Skeletal muscle tissue (tissue), 4 donors: ENCODE measurements around the gene ZNF639. TPM values are rescaled to one million over a fixed set of nuclear protein-coding genes. Genes with fewer than 3 reads are reported as not detected.

Experiments used
- H3K27ac ChIP-seq: one replicate; pipeline ENCODE4 v1.7.0; 2013; ENCODE audit warnings: mild to moderate bottlenecking, low read depth, low read length, inconsistent platforms
- H3K27me3 ChIP-seq, 3 donors: one replicate each; pipeline ENCODE4 v1.7.0; 2013; ENCODE audit warnings: low read length in 3 of 3; ENCODE audit not compliant: control insufficient read depth in 3 of 3, insufficient read depth in 3 of 3
- H3K36me3 ChIP-seq, 3 donors: one replicate each; pipeline ENCODE4 v1.7.0; 2013; ENCODE audit warnings: low read length in 3 of 3; ENCODE audit not compliant: control insufficient read depth in 3 of 3, insufficient read depth in 3 of 3
- H3K4me1 ChIP-seq, 3 donors: one replicate each; pipeline ENCODE4 v1.7.0; 2013; ENCODE audit warnings: low read length in 3 of 3, mild to moderate bottlenecking in 3 of 3; ENCODE audit not compliant: control insufficient read depth in 3 of 3, insufficient read depth in 3 of 3
- H3K4me3 ChIP-seq, 3 donors: one replicate each; pipeline ENCODE4 v1.7.0; 2013; ENCODE audit warnings: low read length in 3 of 3
- H3K9ac ChIP-seq, 3 donors: one replicate each; pipeline ENCODE4 v1.7.0; 2013; ENCODE audit warnings: low read length in 3 of 3, mild to moderate bottlenecking in 3 of 3, moderate library complexity in 2 of 3, low read depth in 1 of 3
- H3K9me3 ChIP-seq, 3 donors: one replicate each; pipeline ENCODE4 v1.7.0; 2013; ENCODE audit warnings: low read length in 3 of 3; ENCODE audit not compliant: control insufficient read depth in 3 of 3
- total RNA-seq: library from RNA; depleted of rRNA; stranded (reverse); fragments of >200 nt; gene quantifications from one replicate; pipeline ENCODE4 v1.2.3, GENCODE V29; 2014
- donor health status: Osteomylitis.

ZNF639 gene
- total RNA-seq, 1 donor from 2014 or later: 44.9 TPM

DNA sequence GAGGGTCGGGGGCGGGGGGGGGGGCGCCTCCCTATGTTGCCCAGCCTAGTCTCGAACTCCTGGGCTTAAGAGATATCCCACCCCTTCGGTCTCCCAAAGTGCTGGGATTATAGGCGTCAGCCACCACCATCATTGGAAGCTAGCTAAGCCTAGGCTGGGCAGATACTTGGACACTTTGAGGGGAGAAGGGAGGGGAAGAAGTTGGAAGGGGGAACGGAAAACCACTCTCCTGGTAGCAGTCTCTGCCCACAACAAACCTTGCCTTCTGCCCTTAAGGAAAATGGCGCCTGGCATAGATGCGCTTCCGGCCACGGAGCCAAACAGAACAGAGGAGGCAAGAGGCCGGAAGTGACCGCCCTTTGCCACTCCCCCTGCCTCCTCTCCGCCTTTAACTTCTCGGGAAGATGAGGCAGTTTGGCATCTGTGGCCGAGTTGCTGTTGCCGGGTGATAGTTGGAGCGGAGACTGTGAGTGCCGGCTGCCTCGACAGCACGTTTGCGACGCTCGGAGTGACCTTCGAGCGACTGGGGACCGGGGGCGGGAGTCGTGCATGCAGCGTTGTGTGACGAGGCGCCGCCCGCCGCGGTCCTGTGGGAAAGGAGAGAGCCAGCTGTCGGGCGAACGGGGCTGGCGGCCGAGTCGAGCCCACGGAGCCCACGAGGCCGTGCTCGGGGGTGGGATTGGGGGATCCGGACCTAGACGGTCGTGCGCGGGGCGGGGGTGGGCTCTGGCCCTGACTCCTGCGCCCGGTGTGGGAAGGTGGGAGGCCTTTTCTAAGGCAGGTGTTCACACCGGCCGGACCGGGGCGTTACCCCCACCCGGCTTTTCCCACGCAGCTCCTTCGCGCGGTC lies 24.7 kb downstream of the ZNF639 start, which contains the start of gene MFN1:
Gene MFN1, plus strand, starts transcription at position 365 of the 850 bp plus-strand sequence. CDS start 1,143 bp downstream, outside the sequence.
- Histone ChIP-seq H3K4me3 (peak within 1 kb of the TSS; percentile 92 to 98 (median 96)), H3K9me3 (no peaks in the 10 kb centered on the region), H3K9ac (peak within 1 kb of the TSS; percentile 81 to 88 (median 84)), H3K27me3 (no peaks in the 10 kb centered on the region), H3K36me3 (peaks cover 2 to 26% (median 13%) of the 10 kb centered on the region in 3 donors), H3K4me1 (peaks cover 0 to 11% (median 6%) of the 10 kb centered on the region in 3 donors), H3K27ac (peak within 1 kb of the TSS; percentile 75)

DNA sequence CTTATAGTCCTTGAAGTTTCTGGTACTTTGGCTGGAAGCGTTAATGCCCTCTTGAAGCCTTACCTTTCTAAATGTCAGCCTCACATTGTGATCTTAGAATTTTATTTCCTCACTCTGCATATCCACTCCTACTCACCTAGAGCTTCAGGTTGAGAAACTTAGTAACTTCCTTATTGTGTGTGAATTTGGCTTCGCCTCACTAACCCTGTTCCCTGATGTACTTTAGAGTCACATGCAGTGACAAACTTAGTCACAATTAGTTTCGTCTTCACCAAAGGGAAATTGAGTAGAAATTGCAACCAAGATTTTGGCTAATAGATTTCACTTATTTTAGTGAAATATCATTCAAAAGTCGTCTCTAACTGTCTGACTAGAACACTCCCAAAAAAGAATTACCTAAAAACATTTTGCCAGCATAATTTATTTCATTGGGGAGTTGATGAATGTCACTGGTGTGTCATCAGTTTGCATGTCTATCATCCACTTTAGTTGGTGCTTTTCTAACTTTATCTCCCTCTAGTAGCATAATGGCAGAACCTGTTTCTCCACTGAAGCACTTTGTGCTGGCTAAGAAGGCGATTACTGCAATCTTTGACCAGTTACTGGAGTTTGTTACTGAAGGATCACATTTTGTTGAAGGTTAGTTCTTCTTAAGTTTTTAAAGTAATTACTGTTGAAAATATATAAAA lies 25.6 kb downstream of the ZNF639 start:
- H3K36me3 ChIP-seq: peaks cover 4 to 28% (median 15%) of the 10 kb centered on the region in 3 donors
- H3K4me3 ChIP-seq: peak overlapping the region; percentile 92 to 98 (median 96)
- H3K9me3 ChIP-seq: no peaks in the 10 kb centered on the region
- H3K27me3 ChIP-seq: no peaks in the 10 kb centered on the region
- H3K27ac ChIP-seq: peak overlapping the region; percentile 75
- peaks cover 0 to 11% (median 6%) of the 10 kb centered on the region in 3 donors for H3K4me1 ChIP-seq
- H3K9ac ChIP-seq: peak overlapping the region; percentile 81 to 88 (median 84)

DNA sequence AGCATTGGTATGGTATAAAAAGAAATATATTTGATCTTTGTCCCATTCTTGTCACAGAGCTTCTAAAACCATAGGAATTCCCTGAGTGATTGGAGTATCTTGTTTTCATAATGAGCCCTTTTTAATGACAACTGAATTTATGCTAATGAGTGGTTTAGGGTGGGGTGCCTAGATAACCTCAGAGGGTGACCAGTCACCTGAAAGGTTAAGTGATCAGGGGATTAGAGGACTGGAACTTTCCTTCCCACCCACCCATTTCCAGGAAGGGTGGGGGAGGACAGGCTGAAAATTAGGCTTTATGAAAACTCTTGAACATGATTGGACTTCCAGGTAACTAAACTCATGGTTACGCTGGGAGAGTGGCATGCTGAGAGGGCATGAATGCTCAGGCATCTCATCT lies 33.2 kb downstream of the ZNF639 start:
- no peaks in the 10 kb centered on the region for H3K4me1 ChIP-seq
- peaks cover 23 to 54% (median 47%) of the 10 kb centered on the region in 3 donors for H3K36me3 ChIP-seq
- H3K9ac ChIP-seq: no peak overlapping the region
- no peaks in the 10 kb centered on the region for H3K27me3 ChIP-seq
- no peaks in the 10 kb centered on the region for H3K9me3 ChIP-seq
- no peak overlapping the region for H3K4me3 ChIP-seq
- H3K27ac ChIP-seq: no peak overlapping the region

DNA sequence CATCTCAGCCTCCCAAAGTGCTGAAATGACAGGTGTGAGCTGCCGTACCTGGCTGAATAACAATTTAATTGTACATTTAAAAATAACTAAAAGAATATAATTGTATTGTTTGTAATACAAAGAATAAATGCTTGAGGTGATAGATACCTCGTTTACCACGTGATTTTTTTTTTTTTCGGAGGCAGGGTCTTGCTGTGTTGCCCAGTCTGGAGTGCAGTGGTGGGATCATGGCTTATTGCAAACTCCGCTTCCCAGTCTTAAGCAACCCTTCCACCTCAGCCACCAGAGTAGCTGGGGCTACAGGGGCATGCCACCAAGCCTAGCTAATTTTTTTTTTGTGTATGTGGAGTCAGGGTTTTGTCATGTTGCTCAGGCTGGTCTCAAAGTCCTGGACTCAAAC lies 40.5 kb downstream of the ZNF639 start:
- Histone ChIP-seq H3K9ac (no peak overlapping the region), H3K9me3 (no peaks in the 10 kb centered on the region), H3K36me3 (peaks cover 20 to 62% (median 48%) of the 10 kb centered on the region in 3 donors), H3K4me3 (no peak overlapping the region), H3K27ac (no peak overlapping the region), H3K27me3 (no peaks in the 10 kb centered on the region), H3K4me1 (no peaks in the 10 kb centered on the region)

GRCh38 chr3:179369621-179370020 lies 46.8 kb downstream of the ZNF639 start:
- Histone ChIP-seq H3K9me3 (no peaks in the 10 kb centered on the region), H3K36me3 (peaks cover 14 to 33% (median 30%) of the 10 kb centered on the region in 3 donors), H3K27ac (no peak overlapping the region), H3K4me1 (no peaks in the 10 kb centered on the region), H3K9ac (no peak overlapping the region), H3K27me3 (no peaks in the 10 kb centered on the region), H3K4me3 (no peak overlapping the region)

DNA sequence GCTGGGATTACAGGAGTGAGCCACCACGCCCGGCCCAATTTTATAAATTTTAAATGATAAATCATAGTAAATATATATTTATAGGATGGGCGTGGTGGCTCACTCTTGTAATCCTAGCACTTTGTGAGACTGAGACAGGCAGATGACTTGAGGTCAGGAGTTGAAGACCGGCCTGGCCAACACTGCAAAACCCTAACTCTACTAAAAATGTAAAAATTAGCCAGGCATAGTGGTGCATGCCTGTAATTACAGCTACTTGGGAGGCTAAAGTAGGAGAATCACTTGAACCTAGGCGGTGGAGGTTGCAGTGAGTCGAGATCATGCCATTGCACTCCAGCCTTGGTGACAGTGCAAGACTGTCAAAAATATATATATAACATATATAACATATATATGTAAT lies 51.1 kb downstream of the ZNF639 start:
- H3K9ac ChIP-seq: no peak overlapping the region
- peaks cover 13 to 25% (median 25%) of the 10 kb centered on the region in 3 donors for H3K36me3 ChIP-seq
- H3K4me3 ChIP-seq: no peak overlapping the region
- H3K4me1 ChIP-seq: no peaks in the 10 kb centered on the region
- H3K9me3 ChIP-seq: no peaks in the 10 kb centered on the region
- H3K27ac ChIP-seq: no peak overlapping the region
- no peaks in the 10 kb centered on the region for H3K27me3 ChIP-seq

DNA sequence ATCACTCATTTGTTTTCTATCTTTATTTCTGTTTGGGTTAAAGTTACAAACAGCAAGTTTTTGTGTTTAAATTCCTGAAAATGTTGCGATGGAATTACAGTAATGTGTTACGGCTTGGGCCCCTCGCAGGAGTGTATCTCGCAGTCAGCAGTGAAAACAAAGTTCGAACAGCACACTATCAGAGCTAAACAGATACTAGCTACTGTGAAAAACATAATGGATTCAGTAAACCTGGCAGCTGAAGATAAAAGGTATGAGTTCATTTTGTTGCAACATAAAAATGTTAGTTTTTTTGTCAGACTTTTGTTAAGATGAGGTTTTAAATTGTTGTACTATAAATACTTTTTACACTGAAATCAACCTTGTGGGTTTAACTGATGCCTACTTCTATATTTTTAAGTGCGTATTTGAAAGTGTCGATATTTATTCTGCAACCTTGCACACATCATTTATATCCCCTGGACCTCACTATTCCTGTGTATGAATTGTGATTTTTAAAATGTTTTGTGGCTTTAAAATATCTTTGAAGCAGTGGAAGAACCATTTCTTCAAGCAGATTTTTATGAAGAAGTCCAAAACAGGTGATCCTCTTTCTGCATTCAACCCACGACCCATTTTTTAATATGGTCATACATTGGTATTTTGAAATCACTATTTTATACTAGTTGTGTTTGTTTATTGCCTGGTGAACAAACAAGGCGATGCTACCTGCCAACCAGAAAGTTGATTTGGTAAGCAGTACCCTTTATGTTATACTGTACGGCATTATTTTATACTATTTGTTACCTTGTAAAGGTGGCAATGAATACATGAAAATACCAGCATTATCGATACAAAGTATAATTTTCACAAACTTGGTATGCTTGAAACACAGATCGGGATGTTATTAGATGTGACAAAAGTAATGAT lies 52.5 kb downstream of the ZNF639 start:
- Histone ChIP-seq H3K36me3 (peaks cover 12 to 30% (median 19%) of the 10 kb centered on the region in 3 donors), H3K27me3 (no peaks in the 10 kb centered on the region), H3K9ac (no peak overlapping the region), H3K4me1 (no peaks in the 10 kb centered on the region), H3K4me3 (no peak overlapping the region), H3K9me3 (no peaks in the 10 kb centered on the region), H3K27ac (no peak overlapping the region)

DNA sequence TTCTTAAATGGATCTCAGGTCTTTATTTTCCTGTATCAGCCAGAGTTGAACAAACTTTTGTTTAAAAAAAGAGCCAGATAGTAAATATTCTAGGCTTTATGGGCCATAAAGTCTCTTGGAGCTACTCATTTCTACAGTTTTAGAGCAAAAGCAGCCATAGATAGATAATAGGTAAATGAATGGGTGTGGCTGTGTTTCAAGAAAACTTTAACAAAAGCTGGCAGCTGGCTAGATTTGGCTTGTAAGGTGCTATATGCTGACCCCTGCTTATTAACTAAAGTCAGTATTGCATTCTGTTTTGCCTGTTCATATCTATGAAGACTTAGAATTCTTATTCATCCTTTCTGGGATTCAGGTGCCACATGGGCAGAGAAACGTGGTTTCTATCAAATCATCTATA lies 53.6 kb downstream of the ZNF639 start:
- peaks cover 11 to 38% (median 30%) of the 10 kb centered on the region in 3 donors for H3K36me3 ChIP-seq
- H3K4me3 ChIP-seq: no peak overlapping the region
- H3K27me3 ChIP-seq: no peaks in the 10 kb centered on the region
- H3K4me1 ChIP-seq: no peaks in the 10 kb centered on the region
- H3K9me3 ChIP-seq: no peaks in the 10 kb centered on the region
- H3K27ac ChIP-seq: no peak overlapping the region
- no peak overlapping the region for H3K9ac ChIP-seq
